Islet precursor cell (in vitro differentiated cells): ENCODE data around the gene SLC39A6.
"Not testable (repeated sequence)": the region's sequence is repeated elsewhere in the genome, so short reads cannot be mapped to it uniquely, and the experiment has no call there.

Experiments
- DNase-seq: peaks from one replicate; pipeline ENCODE4 v3.0.0-alpha.2; 2018

SLC39A6 gene

DNA sequence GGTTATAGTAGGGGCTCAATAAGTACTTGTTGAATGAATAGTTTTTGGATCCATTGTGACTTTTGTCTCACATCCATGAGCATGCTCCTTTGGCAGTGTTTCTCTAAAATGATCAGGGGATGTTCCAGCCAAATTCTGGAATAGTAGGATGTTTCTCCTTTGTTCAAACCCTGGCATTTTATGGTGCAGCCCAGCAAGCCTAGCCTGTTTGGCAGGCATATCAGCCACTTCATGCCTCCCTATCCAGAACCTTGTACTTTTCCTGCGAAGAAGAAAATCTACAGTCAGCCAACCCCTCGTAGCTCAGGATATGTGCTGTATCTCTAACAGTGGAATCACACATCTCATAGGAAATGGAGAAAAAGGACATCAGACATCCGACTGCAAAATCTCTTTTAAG lies 34.7 kb downstream of the SLC39A6 start:
- DNase-seq: no peak

DNA sequence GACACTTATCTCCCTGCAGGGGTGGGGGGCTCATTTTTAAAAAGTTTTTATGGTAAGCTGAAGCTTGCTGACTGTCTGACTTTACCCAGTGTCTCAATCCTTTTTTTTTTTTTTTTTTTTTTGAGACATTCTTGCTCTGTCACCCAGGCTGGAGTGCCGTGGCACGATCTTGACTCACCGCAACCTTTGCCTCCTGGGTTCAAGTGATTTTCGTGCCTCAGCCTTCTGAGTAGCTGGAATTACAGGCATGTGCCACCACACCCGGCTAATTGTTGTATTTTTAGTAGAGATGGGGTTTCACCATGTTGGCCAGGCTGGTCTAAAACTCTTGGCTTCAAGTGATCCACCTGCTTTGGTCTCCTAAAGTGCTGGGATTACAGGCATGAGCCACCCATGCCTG lies 37.0 kb downstream of the SLC39A6 start:
- not testable (repeated sequence) for DNase-seq

DNA sequence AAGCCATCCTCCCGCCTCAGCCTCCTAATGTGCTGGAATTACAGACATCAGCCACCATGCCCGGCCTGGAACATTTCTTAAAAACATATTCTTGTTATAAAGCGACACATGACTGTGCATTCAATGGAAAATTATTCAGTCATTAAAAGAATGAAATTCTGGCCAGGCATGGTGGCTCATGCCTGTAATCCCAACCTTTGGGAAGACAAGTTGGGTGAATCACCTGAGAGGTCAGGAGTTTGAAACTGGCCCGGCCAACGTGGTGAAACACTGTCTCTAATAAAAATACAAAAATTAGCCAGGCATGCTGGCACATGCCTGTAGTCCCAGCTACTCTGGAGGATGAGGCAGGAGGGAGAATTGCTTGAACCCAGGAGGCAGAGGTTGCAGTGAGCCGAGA lies 40.1 kb downstream of the SLC39A6 start:
- DNase-seq: no peak

DNA sequence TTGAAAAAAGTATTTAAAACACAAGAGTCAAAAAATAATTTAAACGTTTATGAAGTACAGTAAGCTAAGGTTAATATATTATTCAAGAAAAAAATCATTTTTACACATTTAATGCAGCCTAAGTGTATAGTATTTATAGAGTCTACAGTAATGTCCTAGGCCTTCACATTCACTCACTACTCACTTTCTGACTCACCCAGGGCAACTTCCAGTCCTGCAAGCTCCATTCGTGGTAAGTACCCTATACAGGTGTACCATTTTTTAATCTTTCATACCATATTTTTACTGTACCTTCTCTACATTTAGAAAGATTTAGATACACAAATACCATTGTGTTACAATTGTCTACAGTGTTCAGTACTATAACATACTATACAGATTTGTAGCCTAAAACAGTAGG lies 40.9 kb downstream of the SLC39A6 start:
- no peak for DNase-seq

DNA sequence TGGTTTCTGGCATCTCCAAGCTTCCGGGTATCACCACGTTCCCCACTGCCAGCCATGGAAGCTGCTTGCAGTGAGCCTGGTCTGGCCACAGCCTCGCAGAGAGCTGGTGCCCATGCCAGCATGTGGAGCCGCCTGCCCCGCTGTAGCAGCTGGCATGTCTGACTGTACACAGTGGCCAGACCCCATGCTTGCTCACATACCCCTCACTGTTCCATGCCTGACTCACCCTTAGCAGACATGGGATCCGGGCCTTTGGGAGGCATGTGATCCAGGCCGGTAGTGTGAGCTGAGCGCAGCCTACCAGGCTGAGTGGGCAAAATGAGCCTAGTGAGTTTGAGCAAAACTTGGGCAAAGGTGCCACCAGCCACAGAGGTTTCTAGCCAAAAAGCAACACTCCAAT lies 43.0 kb downstream of the SLC39A6 start:
- no peak for DNase-seq

- no peak for DNase-seq
Observed at GRCh38 chr18:36085195-36085594, 43.9 kb downstream of the SLC39A6 start.

GRCh38 chr18:36083729-36084128 lies 45.4 kb downstream of the SLC39A6 start:
- no peak for DNase-seq

DNA sequence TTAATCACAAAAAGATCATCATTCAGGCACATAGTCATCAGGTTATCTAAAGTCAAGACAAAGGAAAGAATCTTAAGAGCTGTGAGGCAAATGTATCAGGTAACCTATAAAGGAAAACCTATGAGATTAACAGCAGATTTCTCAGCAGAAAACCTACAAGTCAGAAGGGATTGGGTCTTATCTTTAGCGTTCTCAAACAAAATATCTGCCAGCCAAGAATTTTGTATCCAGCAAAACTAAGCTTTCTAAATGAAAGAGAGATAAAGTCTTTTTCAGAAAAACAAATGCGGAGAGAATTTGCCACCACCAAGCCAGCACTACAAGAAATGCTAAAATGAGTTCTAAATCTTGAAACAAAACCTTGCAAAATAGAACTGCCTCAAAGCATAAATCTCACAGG lies 48.0 kb downstream of the SLC39A6 start:
- DNase-seq: not testable (repeated sequence)

- DNase-seq: no peak
Observed at GRCh38 chr18:36078751-36079529, 50.2 kb downstream of the SLC39A6 start.

GRCh38 chr18:36077764-36078163 lies 51.4 kb downstream of the SLC39A6 start:
- DNase-seq: not testable (repeated sequence)

GRCh38 chr18:36075862-36076587 lies 53.1 kb downstream of the SLC39A6 start:
- DNase-seq: no peak

- DNase-seq: no peak
Observed at GRCh38 chr18:36074435-36074834, 54.7 kb downstream of the SLC39A6 start.

- DNase-seq: no peak
Observed at GRCh38 chr18:36073676-36074075, 55.5 kb downstream of the SLC39A6 start.

DNA sequence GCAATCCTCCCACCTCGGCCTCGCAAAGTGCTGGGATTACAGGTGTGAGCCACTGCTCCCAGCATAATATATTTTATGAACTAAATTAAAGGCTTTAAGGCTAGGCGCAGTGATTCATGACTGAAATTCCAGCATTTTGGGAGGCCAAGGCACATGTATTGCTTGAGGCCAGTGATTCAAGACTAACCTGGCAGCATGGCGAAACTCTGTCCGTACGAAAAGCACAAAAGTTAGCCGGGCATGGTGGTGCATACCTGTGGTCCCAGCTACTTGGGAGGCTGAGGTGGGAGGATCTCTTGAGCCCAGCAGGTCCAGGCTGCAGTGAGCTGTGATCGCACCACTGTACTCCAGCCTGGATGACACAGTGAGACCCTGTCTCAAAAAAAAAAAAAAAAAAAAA lies 56.7 kb downstream of the SLC39A6 start:
- DNase-seq: not testable (repeated sequence)

GRCh38 chr18:36067055-36067957 lies 61.8 kb downstream of the SLC39A6 start, which contains the start of gene RPRD1A:
Gene RPRD1A (minus strand): TSS chr18:36067559. CDS start chr18:36067404, 155 bp downstream.
- peak; percentile 98 for DNase-seq

DNA sequence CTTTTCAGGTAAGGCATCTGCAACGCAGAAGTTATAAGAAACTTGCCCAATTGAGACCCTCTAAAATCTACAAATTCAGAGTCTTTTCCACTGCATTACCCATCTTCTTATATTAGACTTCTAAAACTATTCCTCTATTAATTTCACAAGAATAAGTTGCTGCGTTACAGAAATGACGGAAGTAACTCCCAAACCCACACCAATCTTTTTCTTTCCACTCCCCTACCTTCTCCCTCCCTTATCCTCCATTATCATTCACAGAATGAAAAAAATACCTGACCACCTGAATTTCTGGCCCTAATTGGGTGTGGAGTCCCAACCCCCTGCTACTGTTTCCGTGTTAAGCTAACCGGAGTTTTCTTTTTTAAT lies 62.5 kb downstream of the SLC39A6 start:
- DNase-seq: no peak

DNA sequence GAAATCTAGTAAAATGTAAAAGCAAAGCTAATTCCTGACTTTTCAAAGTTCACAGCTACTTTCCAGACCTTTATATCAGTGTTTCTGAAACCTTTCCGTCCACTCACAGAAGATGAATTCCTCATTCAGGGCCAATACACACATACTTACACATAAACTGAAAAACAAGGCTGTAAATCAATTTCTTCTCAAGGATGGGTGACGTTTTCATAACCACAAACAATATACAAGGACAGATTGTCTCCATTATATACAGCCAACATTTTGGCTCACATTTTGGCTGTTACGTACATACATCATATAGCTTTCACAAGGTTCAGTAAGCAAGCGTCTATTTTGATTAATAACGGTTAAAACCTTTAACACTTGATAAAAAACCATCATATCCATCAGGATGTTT lies 63.1 kb downstream of the SLC39A6 start:
- DNase-seq: no peak

DNA sequence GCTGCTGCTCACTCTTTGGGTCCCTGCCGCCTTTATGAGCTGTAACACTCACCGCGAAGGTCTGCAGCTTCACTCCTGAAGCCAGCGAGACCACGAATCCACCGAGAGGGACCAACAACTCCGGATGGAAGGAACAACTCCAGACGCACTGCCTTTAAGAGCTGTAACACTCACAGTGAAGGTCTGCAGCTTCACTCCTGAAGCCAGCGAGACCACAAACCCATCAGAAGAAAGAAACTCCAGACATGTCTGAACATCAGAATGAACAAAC lies 64.4 kb downstream of the SLC39A6 start:
- DNase-seq: not testable (repeated sequence)

GRCh38 chr18:36064027-36064808 lies 64.9 kb downstream of the SLC39A6 start:
- no peak for DNase-seq

DNA sequence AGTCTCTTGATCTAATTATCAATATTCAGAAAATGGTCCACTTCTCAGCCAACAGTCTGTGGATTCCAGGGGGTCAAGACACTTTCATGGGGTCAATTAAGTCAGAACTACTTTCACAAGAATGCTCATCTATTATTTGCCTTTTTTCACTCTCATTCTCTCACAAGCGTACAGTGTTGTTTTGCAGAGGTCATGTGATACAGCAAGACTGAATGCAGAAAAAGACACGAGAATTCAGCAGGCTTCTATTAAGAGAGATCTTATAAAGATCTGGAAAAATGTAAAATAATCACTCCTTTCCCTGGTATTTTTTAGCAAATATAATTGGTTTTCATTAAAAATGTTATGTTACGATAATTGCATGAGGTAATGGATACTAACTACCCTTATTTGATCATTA lies 70.5 kb downstream of the SLC39A6 start:
- no peak for DNase-seq
